HG02970 (cell line): ENCODE results near the gene ANKRD11.

ENCODE experiments used
- ATAC-seq: cut with Tn5 transposase; IDR thresholded peaks from one replicate; pipeline ENCODE4 v1.9.1; 2021; ENCODE audit warnings: mild to moderate bottlenecking, moderate library complexity, moderate number of reproducible peaks; ENCODE audit not compliant: unreplicated experiment, low FRiP score

Gene ANKRD11

GRCh38 chr16:89410794-89411309 lies 79.5 kb downstream of the ANKRD11 start:
- ATAC-seq: no peak

GRCh38 chr16:89410322-89410721 lies 80.0 kb downstream of the ANKRD11 start:
- ATAC-seq: no peak

GRCh38 chr16:89409161-89409711 lies 81.1 kb downstream of the ANKRD11 start:
- no peak for ATAC-seq

- no peak for ATAC-seq
These were observed 82.0 kb downstream of the ANKRD11 start for GRCh38 chr16:89408315-89408714.

GRCh38 chr16:89407925-89408300 lies 82.4 kb downstream of the ANKRD11 start:
- ATAC-seq: no peak

- ATAC-seq: no peak
These were observed 83.0 kb downstream of the ANKRD11 start for GRCh38 chr16:89407282-89407924.

GRCh38 chr16:89406277-89406888 lies 84.0 kb downstream of the ANKRD11 start:
- ATAC-seq: no peak

- no peak for ATAC-seq
These were observed 85.8 kb downstream of the ANKRD11 start for GRCh38 chr16:89404561-89404960.

- no peak for ATAC-seq
These were observed 87.4 kb downstream of the ANKRD11 start for GRCh38 chr16:89402962-89403361.

- no peak for ATAC-seq
These were observed 88.5 kb downstream of the ANKRD11 start for GRCh38 chr16:89401641-89402445.

GRCh38 chr16:89401205-89401604 lies 89.2 kb downstream of the ANKRD11 start:
- ATAC-seq: no peak

- ATAC-seq: no peak
These were observed 89.6 kb downstream of the ANKRD11 start for GRCh38 chr16:89400740-89401139.

- no peak for ATAC-seq
These were observed 91.4 kb downstream of the ANKRD11 start for GRCh38 chr16:89398924-89399323.

- no peak for ATAC-seq
These were observed 93.0 kb downstream of the ANKRD11 start for GRCh38 chr16:89397331-89397861.

GRCh38 chr16:89396156-89396555 lies 94.2 kb downstream of the ANKRD11 start:
- no peak for ATAC-seq

- ATAC-seq: no peak
These were observed 94.9 kb downstream of the ANKRD11 start for GRCh38 chr16:89395150-89396142.

GRCh38 chr16:89393738-89394406 lies 96.5 kb downstream of the ANKRD11 start:
- ATAC-seq: no peak

- no peak for ATAC-seq
These were observed 97.3 kb downstream of the ANKRD11 start for GRCh38 chr16:89392881-89393737.
